HFFc6 (cell line): Measurements from ENCODE around the gene RAB27B. TPM values are rescaled to one million over a fixed set of nuclear protein-coding genes. Genes with fewer than 3 reads are reported as not detected.
A peak's percentile ranks its signal among the peaks of the same experiment; 100 is the strongest.
"Not testable (repeated sequence)": the region's sequence is repeated elsewhere in the genome, so short reads cannot be mapped to it uniquely, and the experiment has no call there.

Experiments
- DNase-seq: peaks from one replicate; pipeline ENCODE4 v3.0.0-alpha.2; 2018
- H3K27ac Mint-ChIP-seq: 2 replicates; pipeline ENCODE4 v1.8.0; 2020; ENCODE audit warnings: mild to moderate bottlenecking, mixed read lengths
- H3K27me3 Mint-ChIP-seq: 2 replicates; pipeline ENCODE4 v1.8.0; 2021; ENCODE audit warnings: mild to moderate bottlenecking, moderate library complexity, mixed read lengths; ENCODE audit not compliant: insufficient read depth
- H3K36me3 Mint-ChIP-seq: 2 replicates; pipeline ENCODE4 v1.8.0; 2021; ENCODE audit warnings: low read depth, mixed read lengths
- H3K4me1 Mint-ChIP-seq: 2 replicates; pipeline ENCODE4 v1.8.0; 2020; ENCODE audit warnings: low read depth, mixed read lengths
- H3K4me3 Mint-ChIP-seq: 2 replicates; pipeline ENCODE4 v1.8.0; 2020; ENCODE audit warnings: mild to moderate bottlenecking, moderate library complexity, mixed read lengths
- H3K9me3 Mint-ChIP-seq: 2 replicates; pipeline ENCODE4 v1.8.0; 2020; ENCODE audit warnings: mild to moderate bottlenecking, mixed read lengths
- total RNA-seq, 6 experiments: library from RNA; stranded (reverse); fragmentation: NEBNext Ultra II Directional; extraction: Animal tissue kit (Norgen Biotek cat#: 25700); gene quantifications; 2 replicates in 1 of 6; 3 replicates in 5 of 6; pipeline ENCODE4 v1.2.3, GENCODE V29; 2021
- TF ChIP-seq, protein P1 (sequence below): fragments of 200-600 bp; sonication (generic); IDR thresholded peaks from 2 replicates; pipeline ENCODE4 v1.5.0; 2021; ENCODE audit warnings: antibody characterized with exemption, mild to moderate bottlenecking

RAB27B gene
- total RNA-seq, 6 experiments from 2014 or later: 0.34 to 2.2 (median 0.79) TPM

DNA sequence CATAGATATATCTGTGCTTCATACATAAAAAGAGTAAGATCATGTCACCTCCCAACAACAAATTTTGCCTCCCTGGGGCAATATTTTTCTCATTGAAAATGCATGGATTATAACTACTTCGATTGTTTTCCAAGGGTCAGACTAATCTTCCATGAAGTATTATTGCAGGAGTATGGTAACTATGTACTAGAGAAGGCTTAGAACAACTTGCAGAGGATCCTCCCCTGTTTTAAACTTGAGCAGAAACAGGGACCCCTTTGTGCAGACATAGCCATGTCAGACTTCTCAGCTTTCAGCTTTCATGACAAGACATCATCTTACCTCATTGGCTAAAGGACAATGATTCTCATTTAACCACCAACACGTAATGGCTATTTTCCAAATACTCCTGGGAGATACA lies 13.2 kb upstream of the RAB27B start:
- H3K27ac Mint-ChIP-seq: no peak overlapping the region
- DNase-seq: no peak
- H3K36me3 Mint-ChIP-seq: no peaks in the 10 kb centered on the region
- H3K4me3 Mint-ChIP-seq: no peak overlapping the region
- no peaks in the 10 kb centered on the region for H3K9me3 Mint-ChIP-seq
- TF ChIP-seq, protein P1, sequence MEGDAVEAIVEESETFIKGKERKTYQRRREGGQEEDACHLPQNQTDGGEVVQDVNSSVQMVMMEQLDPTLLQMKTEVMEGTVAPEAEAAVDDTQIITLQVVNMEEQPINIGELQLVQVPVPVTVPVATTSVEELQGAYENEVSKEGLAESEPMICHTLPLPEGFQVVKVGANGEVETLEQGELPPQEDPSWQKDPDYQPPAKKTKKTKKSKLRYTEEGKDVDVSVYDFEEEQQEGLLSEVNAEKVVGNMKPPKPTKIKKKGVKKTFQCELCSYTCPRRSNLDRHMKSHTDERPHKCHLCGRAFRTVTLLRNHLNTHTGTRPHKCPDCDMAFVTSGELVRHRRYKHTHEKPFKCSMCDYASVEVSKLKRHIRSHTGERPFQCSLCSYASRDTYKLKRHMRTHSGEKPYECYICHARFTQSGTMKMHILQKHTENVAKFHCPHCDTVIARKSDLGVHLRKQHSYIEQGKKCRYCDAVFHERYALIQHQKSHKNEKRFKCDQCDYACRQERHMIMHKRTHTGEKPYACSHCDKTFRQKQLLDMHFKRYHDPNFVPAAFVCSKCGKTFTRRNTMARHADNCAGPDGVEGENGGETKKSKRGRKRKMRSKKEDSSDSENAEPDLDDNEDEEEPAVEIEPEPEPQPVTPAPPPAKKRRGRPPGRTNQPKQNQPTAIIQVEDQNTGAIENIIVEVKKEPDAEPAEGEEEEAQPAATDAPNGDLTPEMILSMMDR: no peak
- H3K27me3 Mint-ChIP-seq: no peaks in the 10 kb centered on the region
- no peaks in the 10 kb centered on the region for H3K4me1 Mint-ChIP-seq

DNA sequence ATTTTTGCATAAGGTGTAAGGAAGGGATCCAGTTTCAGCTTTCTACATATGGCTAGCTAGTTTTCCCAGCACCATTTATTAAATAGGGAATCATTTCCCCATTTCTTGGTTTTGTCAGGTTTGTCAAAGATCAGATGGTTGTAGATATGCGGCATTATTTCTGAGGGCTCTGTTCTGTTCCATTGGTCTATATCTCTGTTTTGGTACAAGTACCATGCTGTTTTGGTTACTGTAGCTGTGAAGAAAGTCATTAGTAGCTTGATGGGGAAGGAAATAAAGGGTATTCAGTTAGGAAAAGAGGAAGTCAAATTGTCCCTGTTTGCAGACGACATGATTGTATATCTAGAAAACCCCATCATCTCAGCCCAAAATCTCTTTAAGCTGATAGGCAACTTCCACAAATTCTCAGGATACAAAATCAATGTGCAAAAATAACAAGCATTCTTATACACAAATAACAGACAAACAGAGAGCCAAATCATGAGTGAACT lies 7.4 kb upstream of the RAB27B start:
- H3K36me3 Mint-ChIP-seq, DNase-seq, H3K9me3 Mint-ChIP-seq, H3K27ac Mint-ChIP-seq, H3K27me3 Mint-ChIP-seq, H3K4me3 Mint-ChIP-seq: not testable (repeated sequence)
- peaks cover 23% of the 10 kb centered on the region for H3K4me1 Mint-ChIP-seq

DNA sequence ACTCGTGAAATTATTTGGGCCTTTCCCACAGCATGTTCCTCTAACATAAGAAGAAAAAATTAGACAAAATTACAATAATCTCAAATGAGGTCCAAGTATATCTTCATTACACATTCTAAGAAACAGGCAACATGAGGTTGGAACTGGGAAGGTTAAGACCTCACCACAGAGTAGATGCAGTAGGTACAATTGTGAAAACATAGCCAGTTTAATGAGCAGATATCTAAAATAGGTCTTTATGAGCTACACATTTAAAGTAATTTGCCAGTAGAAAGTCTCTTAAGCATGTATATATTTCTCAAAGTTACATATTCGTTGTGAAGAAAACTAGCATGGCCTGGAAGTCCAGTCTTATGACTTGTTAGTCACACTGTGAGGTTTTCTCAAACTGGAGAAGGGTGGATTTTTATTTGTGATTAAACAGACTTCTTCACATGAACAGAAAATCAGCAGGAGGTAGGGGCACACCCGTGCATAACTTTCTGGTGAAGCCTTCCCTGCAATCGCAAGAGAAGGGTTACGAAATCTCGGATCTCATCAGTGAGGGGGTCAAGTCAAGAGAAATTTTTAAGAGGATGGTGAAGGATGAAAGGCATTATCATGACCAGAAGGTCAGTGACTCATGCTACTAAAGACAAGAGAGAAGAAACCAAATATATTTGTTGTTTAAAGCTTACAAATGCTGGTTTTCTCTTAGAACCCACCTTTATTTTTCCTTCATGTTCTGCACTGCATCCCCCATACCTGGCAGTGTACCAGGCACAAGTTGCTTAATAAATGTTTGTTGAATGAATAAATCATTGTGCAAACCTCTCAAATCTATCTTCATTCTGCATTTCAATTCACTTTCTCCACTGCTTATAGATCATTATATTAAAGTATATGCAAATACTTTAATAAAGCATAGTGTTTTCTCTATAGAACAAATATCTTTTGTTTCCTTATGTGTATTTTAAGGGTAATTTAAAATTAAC lies 5.1 kb upstream of the RAB27B start:
- no peaks in the 10 kb centered on the region for H3K36me3 Mint-ChIP-seq
- peak overlapping the region; percentile 90 for H3K27ac Mint-ChIP-seq
- no peaks in the 10 kb centered on the region for H3K9me3 Mint-ChIP-seq
- peaks cover 31% of the 10 kb centered on the region for H3K4me1 Mint-ChIP-seq
- peak; percentile 85 for DNase-seq
- TF ChIP-seq, protein P1: no peak
- H3K4me3 Mint-ChIP-seq: peak overlapping the region; percentile 53
- H3K27me3 Mint-ChIP-seq: no peaks in the 10 kb centered on the region; the same call in 1 of the 2 replicates

DNA sequence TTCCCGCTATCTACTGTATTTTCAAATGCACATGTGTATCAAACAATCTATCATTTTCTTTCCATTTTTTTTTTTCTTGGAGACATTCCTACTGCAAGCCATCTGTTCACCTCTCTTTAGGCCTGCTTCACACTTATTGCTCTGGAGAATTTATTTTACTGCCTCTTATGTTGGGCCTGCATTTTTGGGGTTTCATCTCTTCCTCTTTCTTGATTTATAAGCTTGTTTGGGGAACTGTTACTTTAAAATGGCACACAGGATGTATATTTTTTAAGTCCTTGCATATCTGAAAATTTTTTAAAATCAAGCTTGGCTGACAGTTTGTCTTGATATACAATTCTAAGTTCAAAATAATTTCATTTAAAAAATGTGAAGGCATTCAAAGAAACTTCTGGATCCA lies 3.5 kb upstream of the RAB27B start:
- Mint-ChIP-seq H3K4me1 (peaks cover 39% of the 10 kb centered on the region), H3K4me3 (no peak overlapping the region), H3K27me3 (no peaks in the 10 kb centered on the region; the same call in none of the 2 replicates), H3K9me3 (no peaks in the 10 kb centered on the region), H3K36me3 (no peaks in the 10 kb centered on the region), H3K27ac (no peak overlapping the region)
- DNase-seq: no peak
- TF ChIP-seq, protein P1: no peak

DNA sequence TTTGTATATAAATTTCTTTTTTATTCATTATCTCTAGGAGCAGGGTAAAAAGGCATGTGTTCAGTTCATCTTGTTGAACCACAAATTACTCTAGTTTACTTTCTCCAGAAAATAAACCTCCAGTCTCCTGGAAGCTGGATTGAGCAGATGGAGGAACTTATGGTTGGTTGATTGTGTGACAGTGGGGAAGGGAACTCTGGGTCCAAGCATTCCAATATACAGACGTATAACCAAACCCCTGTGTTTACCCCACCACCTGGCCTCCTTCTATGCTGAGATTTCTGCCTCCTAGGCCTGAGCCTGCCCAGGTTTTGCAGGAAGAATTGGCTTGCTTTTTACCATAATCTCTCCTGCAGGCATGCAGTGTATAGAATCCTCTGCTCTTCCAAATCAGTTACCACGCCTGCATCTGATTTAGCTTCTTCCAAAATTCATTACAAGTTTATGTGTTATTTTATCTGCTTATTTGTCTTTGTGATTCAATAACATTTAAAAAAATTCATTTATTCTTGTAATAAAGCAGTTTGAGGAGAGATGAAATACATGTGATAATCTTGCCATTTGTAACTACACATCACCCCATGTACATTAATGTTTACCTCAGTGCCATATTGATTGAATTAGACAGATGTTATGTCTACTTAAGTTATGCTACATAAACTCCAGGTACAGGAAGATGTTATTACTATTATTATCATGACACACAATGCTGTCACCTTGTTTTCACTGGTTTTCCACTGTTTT lies 2.5 kb upstream of the RAB27B start:
- no peak overlapping the region for H3K4me3 Mint-ChIP-seq
- no peaks in the 10 kb centered on the region for H3K36me3 Mint-ChIP-seq
- H3K27me3 Mint-ChIP-seq: no peaks in the 10 kb centered on the region; the same call in none of the 2 replicates
- no peaks in the 10 kb centered on the region for H3K9me3 Mint-ChIP-seq
- no peak overlapping the region for H3K27ac Mint-ChIP-seq
- no peak for DNase-seq
- H3K4me1 Mint-ChIP-seq: peaks cover 39% of the 10 kb centered on the region
- TF ChIP-seq, protein P1: no peak
